ENCODE results near the gene FAM20A. TPM values are rescaled to one million over a fixed set of nuclear protein-coding genes. Genes with fewer than 3 reads are reported as not detected.
"Not testable (repeated sequence)": the region's sequence is repeated elsewhere in the genome, so short reads cannot be mapped to it uniquely, and the experiment has no call there.

Gene FAM20A
- polyA plus RNA-seq, 1 donor: 10.2 TPM

DNA sequence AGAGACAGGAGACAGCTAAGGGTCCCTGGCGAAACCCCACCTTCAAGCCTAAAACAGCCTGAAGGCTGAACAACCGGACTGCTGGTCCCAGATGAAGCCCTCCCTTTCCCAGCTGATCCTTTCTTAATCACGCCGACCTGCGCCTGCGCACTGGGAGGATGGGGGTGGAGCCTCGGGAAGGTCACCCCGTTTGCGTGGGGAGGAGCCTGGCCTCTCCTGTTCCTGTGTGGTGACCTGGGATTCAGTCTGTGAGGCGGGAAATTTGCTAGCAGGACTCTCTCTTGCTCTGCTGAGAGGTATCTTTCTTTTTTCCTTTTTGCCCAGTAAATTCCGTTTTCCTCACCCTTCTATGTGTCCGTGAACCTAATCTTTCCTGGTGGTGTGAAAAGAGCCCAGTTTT, 9.6 kb downstream of the FAM20A start:
- no peak overlapping the region for H3K4me3 ChIP-seq (ENCODE audit: low read length)
- no peaks in the 10 kb centered on the region for H3K4me1 ChIP-seq (ENCODE audit: control insufficient read depth, insufficient read depth, low read length)
- whole genome bisulfite sequencing (ENCODE audit: insufficient coverage, low lambda C conversion rate): 75% methylated on average over 2 of the region's 12 CpGs

DNA sequence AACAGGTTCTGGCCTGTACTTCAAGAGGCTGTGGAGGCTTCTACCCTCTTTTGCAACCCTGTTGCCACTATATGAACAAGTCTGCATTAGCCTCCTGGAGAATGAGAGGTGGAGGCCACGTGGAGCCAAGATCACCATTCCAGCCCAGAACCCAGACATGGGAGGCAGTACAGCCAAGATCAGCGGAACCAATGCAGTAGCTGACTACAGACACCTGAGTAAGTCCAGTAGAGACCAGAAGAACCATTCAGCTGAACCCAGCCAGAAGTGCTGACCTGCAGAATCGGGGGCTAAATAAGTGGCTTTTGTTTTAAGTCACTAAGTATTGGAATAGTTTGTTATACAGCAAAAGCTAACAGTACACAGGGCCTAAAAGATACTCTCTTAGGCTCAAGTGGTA, 12.1 kb downstream of the FAM20A start:
- Histone ChIP-seq H3K27ac (ENCODE audit: low read length) (no peak overlapping the region), H3K4me1 (ENCODE audit: control insufficient read depth, insufficient read depth, low read length) (no peaks in the 10 kb centered on the region), H3K4me3 (ENCODE audit: low read length) (no peak overlapping the region), H3K27me3 (ENCODE audit: control insufficient read depth, insufficient read depth, low read length) (peaks cover 4% of the 10 kb centered on the region), H3K36me3 (ENCODE audit: control insufficient read depth, insufficient read depth, low read length) (no peaks in the 10 kb centered on the region), H3K9me3 (ENCODE audit: control insufficient read depth, low read depth, low read length) (no peaks in the 10 kb centered on the region)
- no CpG with 5 or more reads among the region's 3 CpGs for WGBS (ENCODE audit: insufficient coverage, low lambda C conversion rate)
- DNase-seq: no peak

More for the DNA sequence above, 9.6 kb downstream of the FAM20A start:
- H3K9me3 ChIP-seq (ENCODE audit: control insufficient read depth, low read depth, low read length): no peaks in the 10 kb centered on the region
- H3K36me3 ChIP-seq (ENCODE audit: control insufficient read depth, insufficient read depth, low read length): no peaks in the 10 kb centered on the region
- DNase-seq: no peak
- no peak overlapping the region for H3K27ac ChIP-seq (ENCODE audit: low read length)
- H3K27me3 ChIP-seq (ENCODE audit: control insufficient read depth, insufficient read depth, low read length): peaks cover 2% of the 10 kb centered on the region

DNA sequence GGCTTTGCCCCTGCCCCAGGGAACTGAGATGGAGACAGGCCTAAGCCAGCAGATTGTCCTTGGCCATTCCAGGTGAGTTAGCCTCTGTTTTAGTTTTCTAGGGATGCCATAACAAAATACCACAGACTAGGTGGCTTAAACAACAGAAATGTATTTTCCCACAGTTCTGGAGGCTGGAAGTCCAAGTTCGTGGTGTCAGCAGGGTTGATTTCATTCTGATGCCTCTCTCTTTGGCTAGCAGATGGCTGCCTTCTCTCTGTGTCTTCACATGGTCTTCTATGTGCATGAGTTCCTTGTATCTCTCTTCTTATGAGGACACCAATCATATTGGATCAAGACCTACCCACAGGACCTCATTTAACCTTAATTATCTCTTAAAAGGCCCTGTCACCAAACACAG, 12.8 kb downstream of the FAM20A start:
- peaks cover 4% of the 10 kb centered on the region for H3K27me3 ChIP-seq (ENCODE audit: control insufficient read depth, insufficient read depth, low read length)
- no peaks in the 10 kb centered on the region for H3K9me3 ChIP-seq (ENCODE audit: control insufficient read depth, low read depth, low read length)
- H3K4me3 ChIP-seq (ENCODE audit: low read length): no peak overlapping the region
- WGBS (ENCODE audit: insufficient coverage, low lambda C conversion rate): no CpG with 5 or more reads among the region's 1 CpG
- no peak for DNase-seq
- no peaks in the 10 kb centered on the region for H3K4me1 ChIP-seq (ENCODE audit: control insufficient read depth, insufficient read depth, low read length)
- H3K27ac ChIP-seq (ENCODE audit: low read length): no peak overlapping the region
- H3K36me3 ChIP-seq (ENCODE audit: control insufficient read depth, insufficient read depth, low read length): no peaks in the 10 kb centered on the region

DNA sequence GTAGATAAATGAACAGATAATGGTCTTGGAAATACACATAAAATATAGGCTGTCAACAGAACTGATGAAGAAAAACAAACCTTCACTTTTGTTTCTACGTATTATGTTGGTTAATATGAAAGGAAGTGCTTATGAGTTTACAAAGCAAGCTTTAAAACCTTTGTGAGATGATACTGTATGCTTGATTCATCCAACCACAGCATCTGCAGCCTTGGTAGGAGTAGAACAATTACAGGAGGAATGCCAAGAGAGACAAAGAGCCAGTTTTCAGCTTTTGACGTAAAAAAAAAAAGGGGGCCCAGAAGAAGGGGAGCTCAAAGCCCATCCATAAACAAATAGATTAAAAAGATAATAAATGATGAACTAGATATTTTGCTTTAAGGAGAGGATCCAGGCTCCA, 13.3 kb downstream of the FAM20A start:
- H3K4me1 ChIP-seq (ENCODE audit: control insufficient read depth, insufficient read depth, low read length): no peaks in the 10 kb centered on the region
- no peak overlapping the region for H3K27ac ChIP-seq (ENCODE audit: low read length)
- no peak for DNase-seq
- H3K9me3 ChIP-seq (ENCODE audit: control insufficient read depth, low read depth, low read length): no peaks in the 10 kb centered on the region
- WGBS (ENCODE audit: insufficient coverage, low lambda C conversion rate): 85% methylated on average over 2 of the region's 2 CpGs
- H3K4me3 ChIP-seq (ENCODE audit: low read length): no peak overlapping the region
- peaks cover 4% of the 10 kb centered on the region for H3K27me3 ChIP-seq (ENCODE audit: control insufficient read depth, insufficient read depth, low read length)
- no peaks in the 10 kb centered on the region for H3K36me3 ChIP-seq (ENCODE audit: control insufficient read depth, insufficient read depth, low read length)

DNA sequence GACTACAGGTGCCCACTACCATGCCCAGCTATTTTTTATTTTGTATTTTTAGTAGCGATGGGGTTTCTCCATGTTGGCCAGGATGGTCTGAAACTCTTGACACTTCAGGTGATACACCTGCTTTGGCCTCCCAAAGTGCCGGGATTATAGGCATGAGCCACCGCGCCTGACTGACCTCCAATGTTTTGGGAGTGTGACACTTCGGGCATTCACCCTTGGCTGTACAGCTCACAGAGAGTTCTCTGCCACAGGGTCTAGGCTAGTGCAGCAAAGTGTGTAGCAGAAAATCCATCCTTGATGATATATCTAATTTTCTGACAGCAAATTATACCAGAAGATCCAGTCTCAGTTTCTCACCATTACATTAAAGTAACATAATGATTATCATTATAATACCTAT, 14.1 kb downstream of the FAM20A start:
- no CpG with 5 or more reads among the region's 5 CpGs for WGBS (ENCODE audit: insufficient coverage, low lambda C conversion rate)
- Histone ChIP-seq H3K27me3 (ENCODE audit: control insufficient read depth, insufficient read depth, low read length) (peaks cover 2% of the 10 kb centered on the region), H3K9me3 (ENCODE audit: control insufficient read depth, low read depth, low read length) (no peaks in the 10 kb centered on the region), H3K36me3 (ENCODE audit: control insufficient read depth, insufficient read depth, low read length) (no peaks in the 10 kb centered on the region), H3K4me1 (ENCODE audit: control insufficient read depth, insufficient read depth, low read length) (no peaks in the 10 kb centered on the region), H3K4me3 (ENCODE audit: low read length) (no peak overlapping the region), H3K27ac (ENCODE audit: low read length) (no peak overlapping the region)
- DNase-seq: no peak

DNA sequence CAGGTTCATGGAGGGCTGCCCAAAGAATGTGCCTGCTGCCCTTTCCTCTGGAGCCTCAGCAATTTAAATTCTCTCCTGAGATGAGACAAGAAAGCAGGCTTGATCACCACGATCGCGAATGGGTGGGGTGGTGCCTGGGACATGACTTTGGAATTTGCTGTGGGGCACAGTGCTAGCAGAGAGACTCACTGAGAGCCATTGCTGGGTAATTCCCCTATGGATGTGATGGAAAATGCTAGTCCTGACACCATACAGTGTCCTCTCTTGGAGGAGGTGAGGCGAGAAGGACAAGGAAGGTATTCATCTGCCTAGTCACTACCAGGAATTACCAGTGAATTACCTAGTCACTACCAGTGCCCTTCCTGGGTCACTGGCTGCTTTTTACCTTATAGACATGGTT, 15.5 kb downstream of the FAM20A start:
- no peak overlapping the region for H3K4me3 ChIP-seq (ENCODE audit: low read length)
- no peaks in the 10 kb centered on the region for H3K4me1 ChIP-seq (ENCODE audit: control insufficient read depth, insufficient read depth, low read length)
- H3K27me3 ChIP-seq (ENCODE audit: control insufficient read depth, insufficient read depth, low read length): peaks cover 2% of the 10 kb centered on the region
- H3K36me3 ChIP-seq (ENCODE audit: control insufficient read depth, insufficient read depth, low read length): no peaks in the 10 kb centered on the region
- DNase-seq: no peak
- no peaks in the 10 kb centered on the region for H3K9me3 ChIP-seq (ENCODE audit: control insufficient read depth, low read depth, low read length)
- no peak overlapping the region for H3K27ac ChIP-seq (ENCODE audit: low read length)
- no CpG with 5 or more reads among the region's 4 CpGs for WGBS (ENCODE audit: insufficient coverage, low lambda C conversion rate)

DNA sequence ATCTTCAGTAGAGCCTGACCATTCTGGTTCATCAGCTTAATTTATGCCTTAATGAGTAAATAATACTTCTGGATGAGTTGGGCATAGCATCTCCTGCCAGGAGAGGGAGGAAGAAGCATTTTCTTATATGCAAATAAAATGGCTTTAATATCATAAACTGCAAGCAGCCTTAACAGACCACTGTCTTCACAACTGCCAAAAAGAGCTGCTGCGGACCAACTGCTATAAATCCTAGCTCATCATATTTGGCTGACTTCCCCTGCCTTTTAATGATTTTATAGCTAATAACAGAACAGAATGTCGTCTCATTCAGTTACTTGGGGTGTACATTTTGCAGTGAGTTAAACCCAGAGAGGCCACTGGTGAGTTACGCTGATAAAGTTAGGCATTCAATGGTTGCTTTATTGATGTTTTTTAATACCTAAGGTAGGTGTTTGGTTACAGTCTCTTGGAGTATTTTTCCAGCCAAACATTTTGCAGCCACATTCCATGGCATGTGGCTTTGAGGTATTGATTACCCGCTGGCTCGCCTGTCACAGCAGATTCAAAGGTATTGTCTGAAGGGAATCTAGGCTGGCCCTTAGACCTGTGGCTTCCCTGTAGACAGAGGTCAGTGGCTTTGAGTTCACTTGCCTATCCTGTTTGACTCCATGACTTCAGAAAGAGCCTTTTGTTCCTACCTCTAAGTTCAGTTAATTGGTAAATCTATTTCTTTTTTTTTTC, 16.4 kb downstream of the FAM20A start:
- no peaks in the 10 kb centered on the region for H3K36me3 ChIP-seq (ENCODE audit: control insufficient read depth, insufficient read depth, low read length)
- no peak overlapping the region for H3K27ac ChIP-seq (ENCODE audit: low read length)
- no peaks in the 10 kb centered on the region for H3K4me1 ChIP-seq (ENCODE audit: control insufficient read depth, insufficient read depth, low read length)
- no peak overlapping the region for H3K4me3 ChIP-seq (ENCODE audit: low read length)
- H3K27me3 ChIP-seq (ENCODE audit: control insufficient read depth, insufficient read depth, low read length): peaks cover 2% of the 10 kb centered on the region
- H3K9me3 ChIP-seq (ENCODE audit: control insufficient read depth, low read depth, low read length): no peaks in the 10 kb centered on the region
- WGBS (ENCODE audit: insufficient coverage, low lambda C conversion rate): no CpG with 5 or more reads among the region's 5 CpGs
- DNase-seq: no peak

DNA sequence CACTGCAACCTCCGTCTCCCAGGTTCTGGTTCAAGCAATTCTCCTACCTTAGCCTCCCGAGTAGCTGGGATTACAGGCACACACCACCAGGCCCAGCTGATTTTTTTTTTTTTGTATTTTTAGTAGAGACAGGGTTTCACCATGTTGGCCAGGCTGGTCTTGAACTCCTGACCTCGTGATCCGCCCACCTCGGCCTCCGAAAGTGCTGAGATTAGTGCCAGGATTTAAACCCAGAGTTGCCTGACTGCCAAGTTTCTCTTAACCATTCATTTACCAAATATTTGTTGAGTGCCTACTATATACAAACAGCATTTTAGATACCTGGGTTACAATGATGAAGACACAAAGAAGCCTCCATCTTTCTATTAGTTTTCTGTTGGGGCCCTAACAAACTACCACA, 18.3 kb downstream of the FAM20A start:
- H3K36me3 ChIP-seq (ENCODE audit: control insufficient read depth, insufficient read depth, low read length); H3K27me3 ChIP-seq (ENCODE audit: control insufficient read depth, insufficient read depth, low read length); H3K9me3 ChIP-seq (ENCODE audit: control insufficient read depth, low read depth, low read length); DNase-seq; H3K4me1 ChIP-seq (ENCODE audit: control insufficient read depth, insufficient read depth, low read length); H3K4me3 ChIP-seq (ENCODE audit: low read length); H3K27ac ChIP-seq (ENCODE audit: low read length): not testable (repeated sequence)
- WGBS (ENCODE audit: insufficient coverage, low lambda C conversion rate): 100% methylated on average over 1 of the region's 6 CpGs

DNA sequence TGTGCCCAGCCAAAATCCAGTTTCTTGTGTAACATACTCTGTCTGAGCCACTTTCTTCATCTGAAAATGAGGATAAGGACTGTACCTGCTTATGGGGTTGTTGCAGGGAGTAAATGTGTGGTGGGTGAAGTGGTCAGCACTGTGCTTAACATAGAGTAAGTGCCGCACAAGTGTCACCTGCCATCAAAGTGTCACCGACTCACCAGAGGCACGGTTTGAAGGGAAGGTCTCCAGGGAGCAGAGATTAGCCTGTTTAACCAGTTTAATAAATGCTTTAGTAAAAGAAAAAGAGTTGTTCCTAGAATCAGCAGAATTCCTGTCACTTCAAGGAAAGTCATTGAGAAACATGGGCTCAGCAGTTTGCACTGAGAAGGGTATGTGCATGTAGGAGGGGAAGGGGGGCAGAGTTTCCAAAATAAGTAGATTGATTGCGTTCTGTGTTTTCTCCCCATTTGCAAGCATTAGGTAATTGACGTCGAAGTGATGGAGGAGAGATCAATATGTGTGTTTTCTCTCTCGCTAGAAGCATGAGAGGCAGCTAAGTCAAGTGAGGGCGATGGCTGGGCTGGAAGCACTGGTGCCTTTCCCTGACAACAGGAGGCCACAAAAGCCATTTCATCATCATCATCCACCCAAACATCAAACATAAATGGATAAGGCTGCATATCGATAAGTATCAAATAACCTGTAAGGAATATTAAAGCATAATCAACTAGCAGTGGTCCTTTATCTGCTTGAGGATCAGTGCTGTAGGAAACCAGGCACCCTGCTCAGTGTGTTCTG, 19.1 kb downstream of the FAM20A start:
- H3K4me3 ChIP-seq (ENCODE audit: low read length): no peak overlapping the region
- no peaks in the 10 kb centered on the region for H3K9me3 ChIP-seq (ENCODE audit: control insufficient read depth, low read depth, low read length)
- DNase-seq: no peak
- no CpG with 5 or more reads among the region's 9 CpGs for WGBS (ENCODE audit: insufficient coverage, low lambda C conversion rate)
- no peaks in the 10 kb centered on the region for H3K4me1 ChIP-seq (ENCODE audit: control insufficient read depth, insufficient read depth, low read length)
- H3K27me3 ChIP-seq (ENCODE audit: control insufficient read depth, insufficient read depth, low read length): peaks cover 2% of the 10 kb centered on the region
- no peaks in the 10 kb centered on the region for H3K36me3 ChIP-seq (ENCODE audit: control insufficient read depth, insufficient read depth, low read length)
- H3K27ac ChIP-seq (ENCODE audit: low read length): no peak overlapping the region

DNA sequence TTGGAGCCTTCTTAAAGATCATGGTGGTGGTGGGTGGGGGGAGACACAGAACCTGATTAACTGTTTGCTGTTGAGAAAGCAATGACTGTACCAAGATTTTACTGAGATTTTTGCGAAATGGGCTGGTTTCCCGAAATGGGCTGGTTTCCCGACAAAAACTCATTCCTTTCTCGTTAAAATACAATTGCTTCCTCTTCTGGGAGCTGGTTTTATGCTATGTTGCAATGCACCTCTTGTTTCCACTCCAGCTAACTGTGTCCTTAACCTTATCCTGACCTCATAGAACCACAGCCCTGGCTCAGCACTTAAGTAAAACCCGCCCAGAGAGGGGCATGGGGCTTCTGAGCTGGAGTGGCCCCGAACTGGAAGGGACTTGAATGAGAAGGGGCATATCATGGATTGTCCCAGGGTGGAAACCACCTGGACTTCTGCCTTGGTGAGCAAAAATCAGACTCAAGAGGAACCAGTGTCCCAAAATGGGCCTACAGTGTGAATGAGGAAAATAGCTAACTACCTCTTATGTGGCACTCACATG, 20.9 kb downstream of the FAM20A start:
- H3K4me3 ChIP-seq (ENCODE audit: low read length): no peak overlapping the region
- DNase-seq: no peak
- H3K4me1 ChIP-seq (ENCODE audit: control insufficient read depth, insufficient read depth, low read length): no peaks in the 10 kb centered on the region
- H3K27me3 ChIP-seq (ENCODE audit: control insufficient read depth, insufficient read depth, low read length): no peaks in the 10 kb centered on the region
- no peaks in the 10 kb centered on the region for H3K9me3 ChIP-seq (ENCODE audit: control insufficient read depth, low read depth, low read length)
- no peaks in the 10 kb centered on the region for H3K36me3 ChIP-seq (ENCODE audit: control insufficient read depth, insufficient read depth, low read length)
- H3K27ac ChIP-seq (ENCODE audit: low read length): no peak overlapping the region
- WGBS (ENCODE audit: insufficient coverage, low lambda C conversion rate): 97% methylated on average over 4 of the region's 6 CpGs

Data from large intestine (tissue), 3 donors.